CD4-positive, alpha-beta T cell treated with Interleukin-4 for 1 hour (primary cell): ENCODE measurements around the gene SLC6A14.

ENCODE experiments used
- DNase-seq, 2 donors: peaks; one replicate each; pipeline ENCODE4 v3.0.0-alpha.2; 2020 to 2022

SLC6A14 gene

GRCh38 chrX:116436358-116436816 is at the start of gene SLC6A14:
Gene SLC6A14, plus strand, starts transcription at chrX:116436606. Its CDS starts 104 bp downstream, at chrX:116436710.
- no peak for DNase-seq

GRCh38 chrX:116395752-116396151 is 40.7 kb upstream of the SLC6A14 start:
- no peak for DNase-seq

- DNase-seq, result no peak
These were observed 36.7 kb upstream of the SLC6A14 start for GRCh38 chrX:116399681-116400080.

- no peak for DNase-seq
These were observed 27.2 kb upstream of the SLC6A14 start for GRCh38 chrX:116409219-116409618.

GRCh38 chrX:116413273-116413672 is 23.1 kb upstream of the SLC6A14 start:
- DNase-seq, result no peak

- DNase-seq, result no peak
These were observed 19.2 kb upstream of the SLC6A14 start for GRCh38 chrX:116417214-116417613.

GRCh38 chrX:116417968-116418367 is 18.4 kb upstream of the SLC6A14 start:
- no peak for DNase-seq

- DNase-seq, result no peak
These were observed 8.4 kb upstream of the SLC6A14 start for GRCh38 chrX:116427978-116428377.

- DNase-seq, result no peak
These were observed 809 bp upstream of the SLC6A14 start for GRCh38 chrX:116435597-116435996.

- DNase-seq, result no peak
These were observed 12.8 kb downstream of the SLC6A14 start for GRCh38 chrX:116449156-116449555.

GRCh38 chrX:116462822-116463221 is 26.4 kb downstream of the SLC6A14 start, which contains the start of gene CT83:
Gene CT83, minus strand, starts transcription at chrX:116462976. Its CDS starts 120 bp downstream, at chrX:116462856.
- no peak for DNase-seq

GRCh38 chrX:116480059-116480458 is 43.7 kb downstream of the SLC6A14 start:
- DNase-seq, result no peak

- no peak for DNase-seq
These were observed 53.7 kb downstream of the SLC6A14 start for GRCh38 chrX:116490104-116490503.

GRCh38 chrX:116493271-116493670 is 56.9 kb downstream of the SLC6A14 start:
- no peak for DNase-seq

- DNase-seq, result no peak
These were observed 63.4 kb downstream of the SLC6A14 start for GRCh38 chrX:116499780-116500179.
